ENCODE data around the gene CD7.

- TF ChIP-seq CTCF (IDR thresholded peaks at IDR 0.05) (no peak), POLR2A (IDR thresholded peaks at IDR 0.05) (no peak)
These were observed 9.9 kb upstream of the CD7 start for GRCh38 chr17:82327289-82327688.

Measured in vagina (tissue), 2 donors.